SK-N-SH (cell line): Measurements from ENCODE around the gene NAV2. TPM values are rescaled to one million over a fixed set of nuclear protein-coding genes. Genes with fewer than 3 reads are reported as not detected.

Source experiments
- CTCF ChIA-PET: fragments of 300-600, 350-600 bp; formaldehyde crosslinking; extraction: SDS; loops from one replicate; lab custom pipeline; 2021; lab: Yijun Ruan, JAX
- POLR2A ChIA-PET: fragments of 350-600 bp; sonication (Branson Sonifier 250); formaldehyde crosslinking; extraction: SDS; loops from one replicate; lab custom pipeline; 2020; ENCODE audit warnings: antibody characterized with exemption, inconsistent platforms; lab: Yijun Ruan, JAX
- DNase-seq: peaks from one replicate; pipeline ENCODE4 v3.0.0; 2012
- H2AFZ ChIP-seq: fragments of 200-600 bp; sonication (generic); 2 replicates; pipeline ENCODE4 v1.8.1; 2016; ENCODE audit warnings: antibody characterized with exemption, mild to moderate bottlenecking, low read depth
- H3F3A ChIP-seq: fragments of 200-600 bp; sonication (generic); replicated peaks from 2 replicates; pipeline ENCODE3; 2016; ENCODE audit warnings: antibody characterized with exemption, mild to moderate bottlenecking; ENCODE audit not compliant: insufficient read depth
- H3K27ac ChIP-seq, 2 experiments: fragments of 200-500 bp in 1 of 2; fragments of 200-600 bp in 1 of 2; sonication (Bioruptor generic) in 1 of 2; sonication (generic), shearing (Covaris generic) in 1 of 2; 2 replicates each; pipeline versions ENCODE4 v1.5.1 to v1.6.1; 2014 to 2016; ENCODE audit warnings: low read depth in 2 of 2, inconsistent platforms in 1 of 2, low read length in 1 of 2, mild to moderate bottlenecking in 1 of 2, mixed read lengths in 1 of 2
- H3K27me3 ChIP-seq: fragments of 200-600 bp; sonication (generic), shearing (Covaris generic); 2 replicates; pipeline ENCODE4 v1.6.1; 2016; ENCODE audit warnings: mixed run types; ENCODE audit not compliant: insufficient read depth
- H3K36me3 ChIP-seq, 2 experiments: fragments of 200-500 bp in 1 of 2; fragments of 200-600 bp in 1 of 2; sonication (Bioruptor generic) in 1 of 2; sonication (generic) in 1 of 2; replicated peaks in 1 of 2; 2 replicates each; pipeline versions ENCODE3 to v1.5.1; 2014 to 2016; ENCODE audit warnings: low read length in 1 of 2, mild to moderate bottlenecking in 1 of 2; ENCODE audit not compliant: insufficient read depth in 2 of 2, control insufficient read depth in 1 of 2
- H3K4me1 ChIP-seq, 2 experiments: fragments of 200-500 bp in 1 of 2; fragments of 200-600 bp in 1 of 2; sonication (Bioruptor generic) in 1 of 2; sonication (generic), shearing (Covaris generic) in 1 of 2; 2 replicates each; pipeline versions ENCODE4 v1.5.1 to v1.6.1; 2014 to 2016; ENCODE audit warnings: low read depth in 1 of 2, low read length in 1 of 2, mixed run types in 1 of 2; ENCODE audit not compliant: insufficient read depth in 2 of 2, control insufficient read depth in 1 of 2
- H3K4me2 ChIP-seq: fragments of 200-600 bp; sonication (generic), shearing (Covaris generic); 2 replicates; pipeline ENCODE4 v1.6.1; 2017; ENCODE audit warnings: mixed run types
- H3K4me3 ChIP-seq, 2 experiments: fragments of 200-500 bp in 1 of 2; fragments of 200-600 bp in 1 of 2; sonication (Bioruptor generic) in 1 of 2; sonication (generic), shearing (Covaris generic) in 1 of 2; 2 replicates each; pipeline versions ENCODE4 v1.5.1 to v1.8.1; 2014 to 2016; ENCODE audit warnings: low read depth in 2 of 2, inconsistent platforms in 1 of 2, low read length in 1 of 2, mild to moderate bottlenecking in 1 of 2, mixed read lengths in 1 of 2, moderate library complexity in 1 of 2
- H3K79me2 ChIP-seq: fragments of 200-600 bp; sonication (generic); 2 replicates; pipeline ENCODE4 v1.8.1; 2017; ENCODE audit warnings: mild to moderate bottlenecking; ENCODE audit not compliant: insufficient read depth
- H3K9ac ChIP-seq: fragments of 200-600 bp; sonication (generic); 2 replicates; pipeline ENCODE4 v1.6.1; 2017; ENCODE audit warnings: mixed run types
- H3K9me2 ChIP-seq: fragments of 200-600 bp; sonication (generic); 2 replicates; pipeline ENCODE4 v1.6.1; 2017; ENCODE audit warnings: mixed run types
- H3K9me3 ChIP-seq: fragments of 200-600 bp; sonication (generic); 2 replicates; pipeline ENCODE4 v1.6.1; 2017; ENCODE audit warnings: mixed run types, mild to moderate bottlenecking, moderate library complexity
- H4K20me1 ChIP-seq: fragments of 200-600 bp; sonication (generic); 2 replicates; pipeline ENCODE4 v1.6.1; 2017; ENCODE audit warnings: mild to moderate bottlenecking, mixed run types; ENCODE audit not compliant: insufficient read depth
- NFIC ChIP-seq: IDR thresholded peaks from 2 replicates; pipeline ENCODE4 v1.4.0; 2012; ENCODE audit warnings: borderline replicate concordance
- RAD21 ChIP-seq: IDR thresholded peaks from 2 replicates; pipeline ENCODE4 v1.6.1; 2012; ENCODE audit warnings: mild to moderate bottlenecking, low read length
- YY1 ChIP-seq: IDR thresholded peaks from 2 replicates; pipeline ENCODE4 v1.4.0; 2012; ENCODE audit warnings: low read depth, mild to moderate bottlenecking
- WGBS: methylation state at CpG from one replicate; pipeline ENCODE4 v1.1.6; 2017; ENCODE audit warnings: low lambda C conversion rate; 5-methylcytosine and 5-hydroxymethylcytosine counted together
- polyA plus RNA-seq, 3 experiments: library from polyadenylated mRNA; depleted of rRNA; stranded (reverse); fragments of >200 nt; gene quantifications; 2 replicates each; pipeline ENCODE4 v1.2.3, GENCODE V29; 2012
- TF ChIP-seq, protein P1 (sequence below): fragments of 150-350 bp; IDR thresholded peaks from 2 replicates; pipeline ENCODE4 v1.6.1; 2016; ENCODE audit warnings: mild to moderate bottlenecking, low read depth, low read length
- TF ChIP-seq, protein P2 (sequence below): IDR thresholded peaks from 2 replicates; pipeline ENCODE4 v1.4.0; 2012; ENCODE audit warnings: low read depth, borderline replicate concordance
- TF ChIP-seq, protein P3 (sequence below): IDR thresholded peaks from 2 replicates; pipeline ENCODE4; 2012

NAV2 gene
- polyA plus RNA-seq, 1 of the 3 experiments (the other 2 are of a cell fraction) = 26.2 TPM

DNA sequence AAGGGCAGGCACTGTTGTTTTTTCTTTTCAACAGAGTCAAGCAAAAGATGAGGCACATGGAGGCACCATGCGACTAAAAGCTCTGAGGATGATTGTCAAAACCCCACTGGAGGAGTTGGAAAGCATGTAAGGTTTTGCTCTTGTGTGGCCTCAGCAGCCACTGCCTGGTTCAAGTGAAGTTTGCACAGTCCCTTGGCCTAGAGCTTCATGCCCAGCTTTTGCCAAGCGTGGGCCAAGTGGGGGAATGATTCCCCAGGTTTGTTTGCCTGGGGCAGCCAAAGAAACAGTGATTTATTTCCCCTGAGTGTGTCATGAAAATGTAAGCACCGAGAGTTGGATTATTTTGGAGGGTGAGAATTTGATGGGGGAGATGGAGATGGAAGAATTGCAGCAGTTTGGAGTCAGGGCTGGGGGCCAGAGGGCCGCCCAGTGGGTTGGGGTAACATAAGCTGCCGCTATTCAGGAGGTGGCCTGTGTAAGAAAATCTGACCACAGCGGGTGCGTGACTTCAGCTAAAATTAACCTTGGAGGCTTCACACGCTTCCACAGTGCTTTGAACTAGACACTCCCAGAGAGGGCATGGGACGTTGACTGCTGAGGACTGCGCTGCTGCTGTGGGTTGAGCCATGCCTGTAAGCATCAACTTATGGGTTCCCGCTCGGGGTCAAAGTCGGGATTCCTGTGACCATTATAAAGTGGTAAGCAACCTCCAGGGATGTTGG is 100.7 kb downstream of the NAV2 start:
- Histone ChIP-seq H3F3A (peaks cover 10% of the 10 kb centered on the region), H3K4me1 (peaks cover 15 to 57% of the 10 kb centered on the region in 2 experiments; a peak in 3 of 4 replicates), H3K79me2 (peaks cover 100% of the 10 kb centered on the region), H4K20me1 (peaks cover 99% of the 10 kb centered on the region), H3K36me3 (peaks cover 7 to 15% of the 10 kb centered on the region in 2 experiments), H3K9me2 (no peaks in the 10 kb centered on the region), H3K9ac (no peak overlapping the region), H3K9me3 (no peaks in the 10 kb centered on the region), H3K4me2 (no peak overlapping the region), H3K27ac (no peak overlapping the region), H3K4me3 (no peak overlapping the region), H3K27me3 (no peaks in the 10 kb centered on the region), H2AFZ (no peak overlapping the region)
- WGBS = 84% methylated on average over 12 of the region's 13 CpGs
- no peak for DNase-seq
- POLR2A ChIA-PET = no interaction called here
- TF ChIP-seq NFIC = no peak
- TF ChIP-seq, protein P1, sequence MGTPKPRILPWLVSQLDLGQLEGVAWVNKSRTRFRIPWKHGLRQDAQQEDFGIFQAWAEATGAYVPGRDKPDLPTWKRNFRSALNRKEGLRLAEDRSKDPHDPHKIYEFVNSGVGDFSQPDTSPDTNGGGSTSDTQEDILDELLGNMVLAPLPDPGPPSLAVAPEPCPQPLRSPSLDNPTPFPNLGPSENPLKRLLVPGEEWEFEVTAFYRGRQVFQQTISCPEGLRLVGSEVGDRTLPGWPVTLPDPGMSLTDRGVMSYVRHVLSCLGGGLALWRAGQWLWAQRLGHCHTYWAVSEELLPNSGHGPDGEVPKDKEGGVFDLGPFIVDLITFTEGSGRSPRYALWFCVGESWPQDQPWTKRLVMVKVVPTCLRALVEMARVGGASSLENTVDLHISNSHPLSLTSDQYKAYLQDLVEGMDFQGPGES = no peak
- CTCF ChIA-PET = interaction anchor here (0.7 to 2.1 kb wide), 8 partner anchors 12 to 540 kb away, joined by 3 to 6 read pairs (median 3); no protein-coding TSS in a partner anchor

DNA sequence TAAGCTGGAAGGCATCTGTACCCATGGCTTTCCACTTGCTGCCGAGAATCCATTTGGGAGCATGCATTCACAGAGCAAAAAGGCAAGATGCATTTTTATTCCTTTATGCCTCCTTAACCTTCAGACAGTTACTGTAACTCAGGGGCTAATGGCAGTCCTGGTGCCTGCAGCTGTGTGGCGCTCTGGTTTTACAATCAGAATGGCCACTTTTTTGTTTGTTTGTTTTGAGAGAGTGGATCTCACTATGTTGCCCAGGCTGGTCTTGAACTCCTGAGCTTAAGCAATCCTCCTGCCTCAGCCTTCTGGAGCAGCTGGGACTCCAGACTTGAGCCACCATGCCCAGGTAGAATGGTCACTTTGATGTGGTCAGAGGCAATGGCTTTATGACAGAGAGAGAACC is 101.8 kb downstream of the NAV2 start:
- no peak overlapping the region for H3K27ac ChIP-seq
- TF ChIP-seq, protein P2, sequence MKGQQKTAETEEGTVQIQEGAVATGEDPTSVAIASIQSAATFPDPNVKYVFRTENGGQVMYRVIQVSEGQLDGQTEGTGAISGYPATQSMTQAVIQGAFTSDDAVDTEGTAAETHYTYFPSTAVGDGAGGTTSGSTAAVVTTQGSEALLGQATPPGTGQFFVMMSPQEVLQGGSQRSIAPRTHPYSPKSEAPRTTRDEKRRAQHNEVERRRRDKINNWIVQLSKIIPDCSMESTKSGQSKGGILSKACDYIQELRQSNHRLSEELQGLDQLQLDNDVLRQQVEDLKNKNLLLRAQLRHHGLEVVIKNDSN = no peak
- TF ChIP-seq RAD21 = peak; percentile 29
- TF ChIP-seq NFIC = no peak
- TF ChIP-seq, protein P3, sequence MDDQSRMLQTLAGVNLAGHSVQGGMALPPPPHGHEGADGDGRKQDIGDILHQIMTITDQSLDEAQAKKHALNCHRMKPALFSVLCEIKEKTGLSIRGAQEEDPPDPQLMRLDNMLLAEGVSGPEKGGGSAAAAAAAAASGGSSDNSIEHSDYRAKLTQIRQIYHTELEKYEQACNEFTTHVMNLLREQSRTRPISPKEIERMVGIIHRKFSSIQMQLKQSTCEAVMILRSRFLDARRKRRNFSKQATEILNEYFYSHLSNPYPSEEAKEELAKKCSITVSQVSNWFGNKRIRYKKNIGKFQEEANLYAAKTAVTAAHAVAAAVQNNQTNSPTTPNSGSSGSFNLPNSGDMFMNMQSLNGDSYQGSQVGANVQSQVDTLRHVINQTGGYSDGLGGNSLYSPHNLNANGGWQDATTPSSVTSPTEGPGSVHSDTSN = no peak
- no peak for TF ChIP-seq YY1
- peaks cover 100% of the 10 kb centered on the region for H3K79me2 ChIP-seq
- no peak overlapping the region for H3K4me2 ChIP-seq
- no peaks in the 10 kb centered on the region for H3K9me3 ChIP-seq
- no peak overlapping the region for H3K9ac ChIP-seq
- no peak overlapping the region for H2AFZ ChIP-seq
- DNase-seq = no peak
- H3K27me3 ChIP-seq = no peaks in the 10 kb centered on the region
- no peak overlapping the region for H3K4me3 ChIP-seq
- H3K36me3 ChIP-seq = peaks cover 7 to 22% of the 10 kb centered on the region in 2 experiments
- H4K20me1 ChIP-seq = peaks cover 98% of the 10 kb centered on the region
- no peaks in the 10 kb centered on the region for H3K9me2 ChIP-seq
- CTCF ChIA-PET = interaction anchor here (0.9 to 2.1 kb wide), 7 partner anchors 11 to 89 kb away, joined by 3 to 12 read pairs (median 3); no protein-coding TSS in a partner anchor
- 100% methylated on average over 1 of the region's 2 CpGs for WGBS
- peaks cover 15 to 60% of the 10 kb centered on the region in 2 experiments; a peak in 3 of 4 replicates for H3K4me1 ChIP-seq
- peaks cover 13% of the 10 kb centered on the region for H3F3A ChIP-seq
- POLR2A ChIA-PET = no interaction called here
